HepG2 (cell line): ENCODE measurements around the gene TBC1D25. TPM values are rescaled to one million over a fixed set of nuclear protein-coding genes. Genes with fewer than 3 reads are reported as not detected.

Source experiments
- ATAC-seq: fragments of 200-7000 bp; cut with Tn5 transposase; 3 replicates; pipeline ENCODE4 v1.9.1; 2020; ENCODE audit warnings: mild to moderate bottlenecking, moderate library complexity
- BruUV-seq: library from RNA; stranded (reverse); fragments of 400-500 nt; replicated peaks from 2 replicates; lab custom pipeline; 2021; lab: Mats Ljungman, UMichigan
- CTCF ChIA-PET: fragments of 300-600 bp; formaldehyde crosslinking; extraction: SDS; loops from one replicate; lab custom pipeline; 2021; ENCODE audit warnings: low total read pairs, inconsistent platforms, low intra/inter-chr PET ratio; lab: Yijun Ruan, JAX
- POLR2A ChIA-PET: fragments of 350-600 bp; sonication (Branson Sonifier 250); formaldehyde crosslinking; loops from one replicate; lab custom pipeline; 2020; ENCODE audit warnings: antibody characterized with exemption, inconsistent platforms; lab: Yijun Ruan, JAX
- DNase-seq: peaks from one replicate; pipeline ENCODE4 v3.0.0-alpha.2; 2015; ENCODE audit warnings: low spot score
- FAIRE-seq: peaks from 3 replicates; lab custom pipeline; 2011; peaks lifted over from hg19 to GRCh38; lab: Jason Lieb, UNC
- H2AFZ ChIP-seq: one replicate; pipeline ENCODE4 v1.6.1; 2011; ENCODE audit warnings: low read length, inconsistent platforms
- H3K27ac ChIP-seq: fragments of 300-600 bp; 3 replicates; pipeline ENCODE4 v1.8.0; 2011; ENCODE audit warnings: mixed run types, mild to moderate bottlenecking, mixed read lengths, low read length, inconsistent platforms; ENCODE audit not compliant: insufficient read depth; ENCODE audit errors: extremely low read length
- H3K27me3 ChIP-seq, 2 experiments: fragments of 200-600 bp in 1 of 2; 2 replicates in 1 of 2; 3 replicates in 1 of 2; pipeline versions ENCODE4 v1.6.0 to v1.8.0; 2011; ENCODE audit warnings: low read length in 2 of 2, mild to moderate bottlenecking in 2 of 2, moderate library complexity in 2 of 2, inconsistent platforms in 1 of 2; ENCODE audit not compliant: insufficient read depth in 2 of 2, control insufficient read depth in 1 of 2
- H3K36me3 ChIP-seq, 2 experiments: fragments of 200-600 bp in 1 of 2; replicated peaks in 1 of 2; 2 replicates in 1 of 2; 3 replicates in 1 of 2; pipeline versions ENCODE4 v1.5.1 to v1.8.0; 2011; ENCODE audit warnings: low read length in 2 of 2, inconsistent platforms in 1 of 2; ENCODE audit not compliant: insufficient read depth in 2 of 2, control insufficient read depth in 1 of 2
- H3K4me1 ChIP-seq: 2 replicates; pipeline ENCODE4 v1.5.1; 2012; ENCODE audit warnings: low read length, inconsistent platforms; ENCODE audit not compliant: insufficient read depth
- H3K4me2 ChIP-seq: 2 replicates; pipeline ENCODE4 v1.6.0; 2011; ENCODE audit warnings: low read depth, low read length, inconsistent platforms
- H3K4me3 ChIP-seq, 3 experiments: fragments of 200-600 bp in 1 of 3; sonication (generic), shearing (Covaris generic) in 1 of 3; replicated peaks in 1 of 3; 2 replicates each; pipeline ENCODE4 v1.5.1; 2011 to 2016; ENCODE audit warnings: low read length in 3 of 3, inconsistent platforms in 2 of 3, low read depth in 2 of 3, mild to moderate bottlenecking in 2 of 3, control low read depth in 1 of 3, mixed read lengths in 1 of 3; ENCODE audit not compliant: insufficient read depth in 1 of 3
- H3K79me2 ChIP-seq: one replicate; pipeline ENCODE4 v1.6.1; 2011; ENCODE audit warnings: low read length, inconsistent platforms; ENCODE audit not compliant: insufficient read depth
- H3K9ac ChIP-seq: 2 replicates; pipeline ENCODE4 v1.6.0; 2011; ENCODE audit warnings: mild to moderate bottlenecking, low read depth, low read length, inconsistent platforms; ENCODE audit not compliant: insufficient read depth
- H3K9me3 ChIP-seq: 2 replicates; pipeline ENCODE4 v1.5.1; 2012; ENCODE audit warnings: mild to moderate bottlenecking, low read length
- H4K20me1 ChIP-seq: 2 replicates; pipeline ENCODE4 v1.6.0; 2011; ENCODE audit warnings: inconsistent platforms, mild to moderate bottlenecking, low read length, moderate library complexity; ENCODE audit not compliant: insufficient read depth
- ELK4 ChIP-seq: sonication (generic); formaldehyde crosslinking; IDR thresholded peaks from 2 replicates; pipeline ENCODE4 v1.9.0; 2021; ENCODE audit warnings: missing genetic modification reagents, borderline replicate concordance
- FOSL2 ChIP-seq: sonication (generic); formaldehyde crosslinking; IDR thresholded peaks from 2 replicates; pipeline ENCODE4 v1.4.0; 2020; ENCODE audit warnings: missing genetic modification reagents
- HOXA3 ChIP-seq: sonication (generic); formaldehyde crosslinking; IDR thresholded peaks from 2 replicates; pipeline ENCODE4 v1.5.0; 2020; ENCODE audit warnings: missing genetic modification reagents
- HOXA7 ChIP-seq: sonication (generic); formaldehyde crosslinking; IDR thresholded peaks from 2 replicates; pipeline ENCODE4 v1.8.1; 2022; ENCODE audit warnings: mild to moderate bottlenecking, missing genetic modification reagents, moderate library complexity
- PCBP2 ChIP-seq: fragments of 200-400 bp; formaldehyde crosslinking; optimal IDR thresholded peaks from 2 replicates; pipeline ENCODE3; 2018; ENCODE audit warnings: low read length, low read depth; ENCODE audit not compliant: poor library complexity, severe bottlenecking
- SCMH1 ChIP-seq: sonication (generic); formaldehyde crosslinking; IDR thresholded peaks from 2 replicates; pipeline ENCODE4 v1.9.0; 2021; ENCODE audit warnings: missing genetic modification reagents, mild to moderate bottlenecking, borderline replicate concordance
- SYNCRIP ChIP-seq: fragments of 200-400 bp; formaldehyde crosslinking; IDR thresholded peaks from 2 replicates; pipeline ENCODE4 v1.6.1; 2018; ENCODE audit warnings: mild to moderate bottlenecking, low read depth, low read length; ENCODE audit not compliant: insufficient read depth
- XRCC5 ChIP-seq: fragments of 200-400 bp; formaldehyde crosslinking; optimal IDR thresholded peaks from 2 replicates; pipeline ENCODE3; 2017; ENCODE audit warnings: mild to moderate bottlenecking, low read length
- ZNF451 ChIP-seq: sonication (generic); formaldehyde crosslinking; IDR thresholded peaks from 2 replicates; pipeline ENCODE4 v1.5.0; 2020; ENCODE audit warnings: mild to moderate bottlenecking, missing genetic modification reagents
- ZNF891 ChIP-seq: sonication (generic); formaldehyde crosslinking; IDR thresholded peaks from 2 replicates; pipeline ENCODE4 v1.5.0; 2020; ENCODE audit warnings: mild to moderate bottlenecking, missing genetic modification reagents
- WGBS: methylation state at CpG from one replicate; pipeline ENCODE4 v1.1.6; 2017; ENCODE audit warnings: low lambda C conversion rate; 5-methylcytosine and 5-hydroxymethylcytosine counted together
- in situ Hi-C: cut with HindIII; loops from 2 replicates; pipeline ENCODE4 v1.10.0; 2017; ENCODE audit warnings: low pct_unique_long_range_greater_than_20kb; ENCODE audit not compliant: extremely low pct_ligation_motif_present
- intact Hi-C: fragments of 100-400 bp; cut with micrococcal nuclease; formaldehyde crosslinking; loops from one replicate; pipeline ENCODE4 v1.10.0; 2022; ENCODE audit not compliant: unreplicated experiment
- polyA plus RNA-seq, 8 experiments: library from polyadenylated mRNA; depleted of rRNA in 3 of 8; stranded (reverse) in 7 of 8; unstranded in 1 of 8; fragments of >200 nt; fragmentation: Illumina TruSeq in 4 of 8; extraction: Trizol in 4 of 8; gene quantifications; 2 replicates each; pipeline versions ENCODE4 v1.2.1 to v1.2.3, GENCODE V29; 2011 to 2016; ENCODE audit warnings: low read depth in 4 of 8, missing spikeins in 1 of 8, mixed read lengths in 1 of 8; ENCODE audit not compliant: insufficient read depth in 1 of 8
- total RNA-seq, 5 experiments: library from RNA; depleted of rRNA; stranded (reverse); fragments of >200 nt; fragmentation: Illumina TruSeq; extraction: Trizol; gene quantifications; 2 replicates each; pipeline ENCODE4 v1.2.3, GENCODE V29; 2016; ENCODE audit warnings: low read depth in 1 of 5
- TF ChIP-seq, protein P1 (sequence below): sonication (generic); formaldehyde crosslinking; IDR thresholded peaks from 2 replicates; pipeline ENCODE4 v1.5.0; 2020; ENCODE audit warnings: missing genetic modification reagents, mild to moderate bottlenecking, borderline replicate concordance

TBC1D25 gene
- total and polyA plus RNA-seq, 2 of the 13 experiments (the other 11 are each of a cell fraction or from before 2014, with no cell fraction given), result 3.5 to 4.7 TPM

GRCh38 chrX:48497871-48498270, 41.6 kb upstream of the TBC1D25 start:
- H3K4me2 ChIP-seq, result no peak overlapping the region
- DNase-seq (no peak), ATAC-seq (no peak), FAIRE-seq (no peak)
- no peaks in the 10 kb centered on the region for H3K79me2 ChIP-seq
- H3K27ac ChIP-seq, result no peak overlapping the region
- H3K27me3 ChIP-seq, result no peaks in the 10 kb centered on the region; a peak in 1 of 5 replicates
- in situ Hi-C loops, result no loop called here
- ChIA-PET CTCF (no interaction called here), POLR2A (no interaction called here)
- H4K20me1 ChIP-seq, result no peaks in the 10 kb centered on the region
- intact Hi-C loops, result loop anchor here (10.0 kb wide), 1 partner anchor 413 kb away; no protein-coding TSS in a partner anchor
- H3K36me3 ChIP-seq, result no peaks in the 10 kb centered on the region
- no peaks in the 10 kb centered on the region for H3K9me3 ChIP-seq
- H3K4me3 ChIP-seq, result no peak overlapping the region
- no peak for TF ChIP-seq HOXA3 (CRISPR knock-in tag)
- no peak for TF ChIP-seq XRCC5
- TF ChIP-seq SCMH1 (CRISPR knock-in tag), result no peak
- no peak for TF ChIP-seq ZNF891 (CRISPR knock-in tag)
- no peak for TF ChIP-seq HOXA7 (CRISPR knock-in tag)
- TF ChIP-seq, protein P1, sequence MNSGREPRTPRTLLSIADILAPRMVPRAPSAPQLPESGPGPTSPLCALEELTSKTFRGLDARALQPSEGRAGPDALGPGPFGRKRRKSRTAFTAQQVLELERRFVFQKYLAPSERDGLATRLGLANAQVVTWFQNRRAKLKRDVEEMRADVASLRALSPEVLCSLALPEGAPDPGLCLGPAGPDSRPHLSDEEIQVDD, result no peak
- TF ChIP-seq ZNF451, result no peak
- H3K9ac ChIP-seq, result no peak overlapping the region
- peaks cover 26% of the 10 kb centered on the region for H3K4me1 ChIP-seq
- WGBS, result 31% methylated on average over 2 of the region's 5 CpGs
- H2AFZ ChIP-seq, result no peak overlapping the region
- BruUV-seq, result no TSS peak

- Histone ChIP-seq H3K4me2 (no peak overlapping the region), H3K27ac (no peak overlapping the region), H3K4me1 (peaks cover 23% of the 10 kb centered on the region)
- no peak for DNase-seq
- WGBS, result 67% methylated on average over 6 of the region's 6 CpGs
- TF ChIP-seq SYNCRIP, result no peak
- TF ChIP-seq PCBP2, result no peak
- TF ChIP-seq FOSL2 (CRISPR knock-in tag), result peak; percentile 70
- no peak for TF ChIP-seq ELK4 (CRISPR knock-in tag)
- TF ChIP-seq, all 625 proteins: peak for 1
- H2AFZ ChIP-seq, result no peak overlapping the region
- BruUV-seq, result no TSS peak
- H3K36me3 ChIP-seq, result no peaks in the 10 kb centered on the region
- ATAC-seq, result no peak
- no peak overlapping the region for H3K4me3 ChIP-seq
- ChIA-PET POLR2A (no interaction called here), CTCF (no interaction called here)
- in situ Hi-C loops (no loop called here), intact Hi-C loops (loop anchor here (10.0 kb wide), 1 partner anchor 414 kb away; no protein-coding TSS in a partner anchor)
- no peak overlapping the region for H3K9ac ChIP-seq
- no peaks in the 10 kb centered on the region for H4K20me1 ChIP-seq
- H3K9me3 ChIP-seq, result no peaks in the 10 kb centered on the region
- H3K79me2 ChIP-seq, result no peaks in the 10 kb centered on the region
- FAIRE-seq, result no peak
- H3K27me3 ChIP-seq, result no peaks in the 10 kb centered on the region; a peak in 1 of 5 replicates
Observed at GRCh38 chrX:48498374-48498809, 41.1 kb upstream of the TBC1D25 start.
